Stimulated activated CD4-positive, alpha-beta T cell treated with anti-CD3 and anti-CD28 coated beads, Interleukin-4, amount 100 ng/mL, for 4 hours (primary cell): ENCODE measurements around the gene CLEC18C.
"Not testable (repeated sequence)": the region's sequence is repeated elsewhere in the genome, so short reads cannot be mapped to it uniquely, and the experiment has no call there.

ENCODE experiments used
- DNase-seq, 2 experiments: peaks; one replicate each; pipeline ENCODE4 v3.0.0-alpha.2; 2020

The CLEC18C gene

GRCh38 chr16:70222574-70222973, 49.0 kb downstream of the CLEC18C start:
- DNase-seq = not testable (repeated sequence)

GRCh38 chr16:70223216-70223615, 49.6 kb downstream of the CLEC18C start:
- not testable (repeated sequence) for DNase-seq

GRCh38 chr16:70223971-70224513, 50.5 kb downstream of the CLEC18C start:
- DNase-seq = not testable (repeated sequence)

GRCh38 chr16:70224645-70225044, 51.1 kb downstream of the CLEC18C start:
- DNase-seq = not testable (repeated sequence)

- not testable (repeated sequence) for DNase-seq
These were observed 51.8 kb downstream of the CLEC18C start for GRCh38 chr16:70225430-70225829.

GRCh38 chr16:70226024-70226423, 52.4 kb downstream of the CLEC18C start:
- not testable (repeated sequence) for DNase-seq

GRCh38 chr16:70231831-70232230, 58.2 kb downstream of the CLEC18C start:
- DNase-seq = not testable (repeated sequence)
